Inferior parietal cortex (tissue), 1 donor: ENCODE results near the gene ADAMTSL2.

Experiments
- DNase-seq: peaks from one replicate; pipeline ENCODE4 v3.0.0-alpha.2; 2016; ENCODE audit errors: extremely low spot score

Gene ADAMTSL2

GRCh38 chr9:133575186-133576030 is 40.9 kb downstream of the ADAMTSL2 start:
- no peak for DNase-seq

GRCh38 chr9:133576031-133576874 is 41.7 kb downstream of the ADAMTSL2 start:
- no peak for DNase-seq

- no peak for DNase-seq
These were observed 42.6 kb downstream of the ADAMTSL2 start for GRCh38 chr9:133576875-133577736.

- no peak for DNase-seq
These were observed 43.2 kb downstream of the ADAMTSL2 start for GRCh38 chr9:133577737-133578112.

GRCh38 chr9:133578524-133579441 is 44.3 kb downstream of the ADAMTSL2 start:
- no peak for DNase-seq

- DNase-seq: no peak
These were observed 45.3 kb downstream of the ADAMTSL2 start for GRCh38 chr9:133579601-133580418.

GRCh38 chr9:133580419-133580738 is 45.9 kb downstream of the ADAMTSL2 start:
- peak; percentile 43 for DNase-seq

GRCh38 chr9:133581011-133581410 is 46.5 kb downstream of the ADAMTSL2 start:
- no peak for DNase-seq

GRCh38 chr9:133581513-133582343 is 47.2 kb downstream of the ADAMTSL2 start:
- no peak for DNase-seq

- no peak for DNase-seq
These were observed 48.1 kb downstream of the ADAMTSL2 start for GRCh38 chr9:133582501-133583045.

- no peak for DNase-seq
These were observed 48.6 kb downstream of the ADAMTSL2 start for GRCh38 chr9:133583111-133583510.

- DNase-seq: no peak
These were observed 49.1 kb downstream of the ADAMTSL2 start for GRCh38 chr9:133583586-133583985.

GRCh38 chr9:133584167-133584558 is 49.7 kb downstream of the ADAMTSL2 start:
- DNase-seq: no peak

GRCh38 chr9:133584559-133585476 is 50.3 kb downstream of the ADAMTSL2 start:
- DNase-seq: no peak

GRCh38 chr9:133585481-133586351 is 51.2 kb downstream of the ADAMTSL2 start:
- no peak for DNase-seq

GRCh38 chr9:133587051-133587450 is 52.5 kb downstream of the ADAMTSL2 start:
- no peak for DNase-seq

GRCh38 chr9:133587466-133587865 is 53.0 kb downstream of the ADAMTSL2 start:
- DNase-seq: no peak
